ENCODE results near the gene IFT122.

DNA sequence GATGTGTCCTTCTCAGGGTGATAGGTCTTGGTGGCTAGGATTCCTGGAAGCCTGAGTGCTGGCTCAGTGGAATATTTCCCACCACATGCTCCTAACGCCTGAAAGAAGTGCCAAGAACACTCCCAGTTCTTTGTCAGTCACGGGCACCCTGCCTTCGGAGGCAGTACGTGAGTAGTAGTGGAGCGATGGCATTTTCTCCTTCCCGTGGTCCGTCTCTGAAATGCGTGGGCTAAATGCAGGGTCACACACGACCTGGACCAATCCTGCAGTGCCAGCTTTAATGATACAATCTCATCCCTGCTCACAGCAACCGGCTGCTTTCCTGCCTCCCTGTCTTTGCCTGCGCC is 117.5 kb downstream of the IFT122 start:
- TF ChIP-seq POLR2AphosphoS5 (IDR thresholded peaks at IDR 0.05; ENCODE audit: low read depth, low read length) (no peak), POLR2A (IDR thresholded peaks at IDR 0.05; ENCODE audit: low read depth, low read length) (no peak)

Data from GM12891 (cell line).